HEK293 (cell line): ENCODE results near the gene MMAB.

ENCODE experiments used
- CTCF ChIA-PET: fragments of 350-600 bp; formaldehyde crosslinking; extraction: SDS; loops from one replicate; lab custom pipeline; 2021; ENCODE audit warnings: antibody characterized with exemption; lab: Yijun Ruan, JAX
- POLR2A ChIA-PET: fragments of 300-600 bp; formaldehyde crosslinking; extraction: SDS; loops from one replicate; lab custom pipeline; 2020; ENCODE audit warnings: antibody characterized with exemption, inconsistent platforms; lab: Yijun Ruan, JAX
- H3K27ac ChIP-seq: fragments of 200-500 bp; sonication (Bioruptor generic); 2 replicates; pipeline ENCODE4 v1.5.1; 2014; ENCODE audit warnings: low read depth, low read length, control low read depth, inconsistent platforms; ENCODE audit errors: extremely low read depth
- H3K36me3 ChIP-seq, 2 experiments: fragments of 200-500 bp in 1 of 2; sonication (Bioruptor generic) in 1 of 2; 1 replicate in 1 of 2; 2 replicates in 1 of 2; pipeline ENCODE4 v1.5.1; 2014 to 2017; ENCODE audit warnings: inconsistent platforms in 2 of 2, low read length in 2 of 2; ENCODE audit not compliant: control insufficient read depth in 2 of 2, insufficient read depth in 1 of 2
- H3K4me1 ChIP-seq: fragments of 200-500 bp; sonication (Bioruptor generic); 2 replicates; pipeline ENCODE4 v1.5.1; 2014; ENCODE audit warnings: mild to moderate bottlenecking, low read length, inconsistent platforms; ENCODE audit not compliant: control insufficient read depth, insufficient read depth
- H3K4me3 ChIP-seq: 2 replicates; pipeline ENCODE4 v1.5.1; 2011; ENCODE audit warnings: low read depth, mild to moderate bottlenecking, control low read depth, low read length, moderate library complexity
- H3K9me3 ChIP-seq: fragments of 200-500 bp; sonication (Bioruptor generic); 2 replicates; pipeline ENCODE4 v1.5.1; 2014; ENCODE audit warnings: low read depth, low read length, inconsistent platforms; ENCODE audit not compliant: control insufficient read depth, insufficient read depth
- GLIS2 ChIP-seq: fragments of 450-650 bp; formaldehyde crosslinking; IDR thresholded peaks from 2 replicates; pipeline ENCODE4 v1.5.1; 2016; ENCODE audit warnings: missing biosample characterization, missing genetic modification characterization
- KLF16 ChIP-seq: fragments of 450-650 bp; formaldehyde crosslinking; IDR thresholded peaks from 2 replicates; pipeline ENCODE4 v1.5.1; 2017; ENCODE audit warnings: missing biosample characterization, missing genetic modification characterization
- MZF1 ChIP-seq: fragments of 450-650 bp; formaldehyde crosslinking; IDR thresholded peaks from 2 replicates; pipeline ENCODE4 v1.5.1; 2017; ENCODE audit warnings: missing biosample characterization, missing genetic modification characterization, borderline replicate concordance
- OSR2 ChIP-seq: fragments of 450-650 bp; formaldehyde crosslinking; IDR thresholded peaks from 2 replicates; pipeline ENCODE4 v1.5.1; 2016; ENCODE audit warnings: missing biosample characterization, missing genetic modification characterization
- YY1 ChIP-seq: fragments of 450-650 bp; formaldehyde crosslinking; IDR thresholded peaks from 2 replicates; pipeline ENCODE4 v1.5.1; 2018; ENCODE audit warnings: missing biosample characterization, missing genetic modification characterization
- YY2 ChIP-seq: fragments of 450-650 bp; formaldehyde crosslinking; IDR thresholded peaks from 2 replicates; pipeline ENCODE4 v1.5.1; 2016; ENCODE audit warnings: missing biosample characterization, missing genetic modification characterization
- ZFP3 ChIP-seq: fragments of 450-650 bp; formaldehyde crosslinking; IDR thresholded peaks from 2 replicates; pipeline ENCODE4 v1.5.1; 2016; ENCODE audit warnings: low read depth, missing biosample characterization, missing genetic modification characterization
- ZNF133 ChIP-seq: fragments of 450-650 bp; formaldehyde crosslinking; IDR thresholded peaks from 2 replicates; pipeline ENCODE4 v1.5.1; 2016; ENCODE audit warnings: missing biosample characterization, missing genetic modification characterization
- ZNF530 ChIP-seq: fragments of 450-650 bp; formaldehyde crosslinking; IDR thresholded peaks from 2 replicates; pipeline ENCODE4 v1.5.1; 2016; ENCODE audit warnings: low read depth, missing biosample characterization, missing genetic modification characterization
- ZNF549 ChIP-seq: fragments of 450-650 bp; IDR thresholded peaks from 2 replicates; pipeline ENCODE4 v1.5.1; 2018; ENCODE audit warnings: missing biosample characterization, missing genetic modification characterization, mild to moderate bottlenecking, inconsistent platforms, moderate library complexity
- TF ChIP-seq, protein P1 (sequence below): fragments of 450-650 bp; formaldehyde crosslinking; IDR thresholded peaks from 2 replicates; pipeline ENCODE4 v1.5.0; 2017; ENCODE audit warnings: missing biosample characterization, missing genetic modification characterization, borderline replicate concordance
- TF ChIP-seq, protein P2 (sequence below): fragments of 450-650 bp; formaldehyde crosslinking; IDR thresholded peaks from 2 replicates; pipeline ENCODE4 v1.5.1; 2017; ENCODE audit warnings: missing biosample characterization, missing genetic modification characterization
- TF ChIP-seq, protein P3 (sequence below): fragments of 450-650 bp; formaldehyde crosslinking; IDR thresholded peaks from 2 replicates; pipeline ENCODE4 v1.5.1; 2017; ENCODE audit warnings: missing biosample characterization, missing genetic modification characterization
- TF ChIP-seq, protein P4 (sequence below): fragments of 450-650 bp; formaldehyde crosslinking; IDR thresholded peaks from 2 replicates; pipeline ENCODE4 v1.5.1; 2016; ENCODE audit warnings: missing biosample characterization, missing genetic modification characterization
- TF ChIP-seq, protein P5 (sequence below): fragments of 450-650 bp; formaldehyde crosslinking; IDR thresholded peaks from 2 replicates; pipeline ENCODE4 v1.5.1; 2016; ENCODE audit warnings: missing biosample characterization, missing genetic modification characterization, low read depth

MMAB gene

DNA sequence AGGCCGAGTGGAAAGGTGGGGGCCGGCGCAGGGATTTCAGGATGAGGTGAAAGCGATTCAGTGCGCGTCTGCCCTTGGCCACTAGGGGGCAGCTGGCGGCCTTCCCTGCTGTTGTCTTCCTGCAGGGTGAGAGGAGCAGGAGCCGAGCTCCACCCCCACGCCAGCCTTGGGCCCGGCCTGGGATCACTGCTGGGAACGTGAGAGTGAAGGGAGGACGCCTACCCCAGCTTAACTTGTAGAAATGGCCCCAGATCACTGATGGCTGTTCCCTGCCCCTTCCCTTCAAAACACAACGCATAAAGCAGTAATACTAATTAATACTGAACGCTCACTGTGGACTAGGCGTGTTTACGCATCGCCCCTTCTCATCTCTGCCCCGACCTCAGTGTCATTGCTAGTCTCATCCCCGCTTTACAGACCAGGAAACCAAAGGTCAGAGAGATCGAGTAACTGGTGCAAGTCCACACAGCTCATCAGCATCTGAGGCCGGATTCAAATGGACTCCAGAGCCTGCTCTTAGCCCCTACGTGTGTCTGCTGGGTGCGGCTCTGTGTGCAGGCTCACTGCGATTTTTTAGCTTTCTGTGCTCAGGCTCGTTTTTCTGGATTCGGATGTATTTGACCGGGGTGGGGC lies 24.6 kb upstream of the MMAB start (continued):
- no peak for TF ChIP-seq OSR2 (tag by site-specific recombination)
- no peak for TF ChIP-seq MZF1
- no peak for TF ChIP-seq ZNF549 (tag by site-specific recombination)
- TF ChIP-seq, all 188 proteins: peak for 20

DNA sequence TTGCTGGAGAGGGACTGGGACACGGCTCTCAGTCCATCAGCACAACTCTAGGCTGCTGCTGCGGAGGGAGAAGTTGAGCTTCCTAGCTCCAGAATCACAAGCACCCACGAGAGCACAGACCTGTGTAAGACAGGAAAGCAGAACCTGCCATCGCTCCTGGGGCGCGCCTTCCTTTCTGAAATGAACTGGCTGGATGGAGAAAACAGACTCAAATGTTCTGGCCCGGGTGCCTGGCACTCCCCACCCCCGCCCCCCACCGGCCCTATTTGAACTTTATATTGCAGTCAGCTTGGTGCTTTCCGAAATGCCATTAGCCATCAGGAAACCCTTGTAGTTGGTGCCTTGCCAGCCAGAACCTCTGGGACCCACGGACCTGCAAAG lies 24.1 kb upstream of the MMAB start:
- CTCF ChIA-PET = interaction anchor here (0.5 to 6.1 kb wide), 42 partner anchors 9 to 495 kb away, joined by 3 to 83 read pairs (median 5); partner anchors contain the start of genes MMAB and MVK
- no peak overlapping the region for H3K27ac ChIP-seq
- no peak overlapping the region for H3K4me3 ChIP-seq
- POLR2A ChIA-PET = interaction anchor here (0.9 to 1.4 kb wide), 3 partner anchors 11 to 178 kb away, joined by 3 to 5 read pairs (median 4); no protein-coding TSS in a partner anchor
- TF ChIP-seq, protein P1, sequence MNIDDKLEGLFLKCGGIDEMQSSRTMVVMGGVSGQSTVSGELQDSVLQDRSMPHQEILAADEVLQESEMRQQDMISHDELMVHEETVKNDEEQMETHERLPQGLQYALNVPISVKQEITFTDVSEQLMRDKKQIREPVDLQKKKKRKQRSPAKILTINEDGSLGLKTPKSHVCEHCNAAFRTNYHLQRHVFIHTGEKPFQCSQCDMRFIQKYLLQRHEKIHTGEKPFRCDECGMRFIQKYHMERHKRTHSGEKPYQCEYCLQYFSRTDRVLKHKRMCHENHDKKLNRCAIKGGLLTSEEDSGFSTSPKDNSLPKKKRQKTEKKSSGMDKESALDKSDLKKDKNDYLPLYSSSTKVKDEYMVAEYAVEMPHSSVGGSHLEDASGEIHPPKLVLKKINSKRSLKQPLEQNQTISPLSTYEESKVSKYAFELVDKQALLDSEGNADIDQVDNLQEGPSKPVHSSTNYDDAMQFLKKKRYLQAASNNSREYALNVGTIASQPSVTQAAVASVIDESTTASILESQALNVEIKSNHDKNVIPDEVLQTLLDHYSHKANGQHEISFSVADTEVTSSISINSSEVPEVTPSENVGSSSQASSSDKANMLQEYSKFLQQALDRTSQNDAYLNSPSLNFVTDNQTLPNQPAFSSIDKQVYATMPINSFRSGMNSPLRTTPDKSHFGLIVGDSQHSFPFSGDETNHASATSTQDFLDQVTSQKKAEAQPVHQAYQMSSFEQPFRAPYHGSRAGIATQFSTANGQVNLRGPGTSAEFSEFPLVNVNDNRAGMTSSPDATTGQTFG (tag by site-specific recombination) = no peak
- no peak for TF ChIP-seq ZNF530 (tag by site-specific recombination)
- TF ChIP-seq, protein P2, sequence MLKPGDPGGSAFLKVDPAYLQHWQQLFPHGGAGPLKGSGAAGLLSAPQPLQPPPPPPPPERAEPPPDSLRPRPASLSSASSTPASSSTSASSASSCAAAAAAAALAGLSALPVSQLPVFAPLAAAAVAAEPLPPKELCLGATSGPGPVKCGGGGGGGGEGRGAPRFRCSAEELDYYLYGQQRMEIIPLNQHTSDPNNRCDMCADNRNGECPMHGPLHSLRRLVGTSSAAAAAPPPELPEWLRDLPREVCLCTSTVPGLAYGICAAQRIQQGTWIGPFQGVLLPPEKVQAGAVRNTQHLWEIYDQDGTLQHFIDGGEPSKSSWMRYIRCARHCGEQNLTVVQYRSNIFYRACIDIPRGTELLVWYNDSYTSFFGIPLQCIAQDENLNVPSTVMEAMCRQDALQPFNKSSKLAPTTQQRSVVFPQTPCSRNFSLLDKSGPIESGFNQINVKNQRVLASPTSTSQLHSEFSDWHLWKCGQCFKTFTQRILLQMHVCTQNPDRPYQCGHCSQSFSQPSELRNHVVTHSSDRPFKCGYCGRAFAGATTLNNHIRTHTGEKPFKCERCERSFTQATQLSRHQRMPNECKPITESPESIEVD (tag by site-specific recombination) = no peak
- TF ChIP-seq KLF16 (tag by site-specific recombination) = no peak
- TF ChIP-seq ZNF133 (tag by site-specific recombination) = no peak
- TF ChIP-seq YY2 (tag by site-specific recombination) = no peak
- TF ChIP-seq, protein P3, sequence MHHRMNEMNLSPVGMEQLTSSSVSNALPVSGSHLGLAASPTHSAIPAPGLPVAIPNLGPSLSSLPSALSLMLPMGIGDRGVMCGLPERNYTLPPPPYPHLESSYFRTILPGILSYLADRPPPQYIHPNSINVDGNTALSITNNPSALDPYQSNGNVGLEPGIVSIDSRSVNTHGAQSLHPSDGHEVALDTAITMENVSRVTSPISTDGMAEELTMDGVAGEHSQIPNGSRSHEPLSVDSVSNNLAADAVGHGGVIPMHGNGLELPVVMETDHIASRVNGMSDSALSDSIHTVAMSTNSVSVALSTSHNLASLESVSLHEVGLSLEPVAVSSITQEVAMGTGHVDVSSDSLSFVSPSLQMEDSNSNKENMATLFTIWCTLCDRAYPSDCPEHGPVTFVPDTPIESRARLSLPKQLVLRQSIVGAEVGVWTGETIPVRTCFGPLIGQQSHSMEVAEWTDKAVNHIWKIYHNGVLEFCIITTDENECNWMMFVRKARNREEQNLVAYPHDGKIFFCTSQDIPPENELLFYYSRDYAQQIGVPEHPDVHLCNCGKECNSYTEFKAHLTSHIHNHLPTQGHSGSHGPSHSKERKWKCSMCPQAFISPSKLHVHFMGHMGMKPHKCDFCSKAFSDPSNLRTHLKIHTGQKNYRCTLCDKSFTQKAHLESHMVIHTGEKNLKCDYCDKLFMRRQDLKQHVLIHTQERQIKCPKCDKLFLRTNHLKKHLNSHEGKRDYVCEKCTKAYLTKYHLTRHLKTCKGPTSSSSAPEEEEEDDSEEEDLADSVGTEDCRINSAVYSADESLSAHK (tag by site-specific recombination) = no peak
- TF ChIP-seq, protein P4, sequence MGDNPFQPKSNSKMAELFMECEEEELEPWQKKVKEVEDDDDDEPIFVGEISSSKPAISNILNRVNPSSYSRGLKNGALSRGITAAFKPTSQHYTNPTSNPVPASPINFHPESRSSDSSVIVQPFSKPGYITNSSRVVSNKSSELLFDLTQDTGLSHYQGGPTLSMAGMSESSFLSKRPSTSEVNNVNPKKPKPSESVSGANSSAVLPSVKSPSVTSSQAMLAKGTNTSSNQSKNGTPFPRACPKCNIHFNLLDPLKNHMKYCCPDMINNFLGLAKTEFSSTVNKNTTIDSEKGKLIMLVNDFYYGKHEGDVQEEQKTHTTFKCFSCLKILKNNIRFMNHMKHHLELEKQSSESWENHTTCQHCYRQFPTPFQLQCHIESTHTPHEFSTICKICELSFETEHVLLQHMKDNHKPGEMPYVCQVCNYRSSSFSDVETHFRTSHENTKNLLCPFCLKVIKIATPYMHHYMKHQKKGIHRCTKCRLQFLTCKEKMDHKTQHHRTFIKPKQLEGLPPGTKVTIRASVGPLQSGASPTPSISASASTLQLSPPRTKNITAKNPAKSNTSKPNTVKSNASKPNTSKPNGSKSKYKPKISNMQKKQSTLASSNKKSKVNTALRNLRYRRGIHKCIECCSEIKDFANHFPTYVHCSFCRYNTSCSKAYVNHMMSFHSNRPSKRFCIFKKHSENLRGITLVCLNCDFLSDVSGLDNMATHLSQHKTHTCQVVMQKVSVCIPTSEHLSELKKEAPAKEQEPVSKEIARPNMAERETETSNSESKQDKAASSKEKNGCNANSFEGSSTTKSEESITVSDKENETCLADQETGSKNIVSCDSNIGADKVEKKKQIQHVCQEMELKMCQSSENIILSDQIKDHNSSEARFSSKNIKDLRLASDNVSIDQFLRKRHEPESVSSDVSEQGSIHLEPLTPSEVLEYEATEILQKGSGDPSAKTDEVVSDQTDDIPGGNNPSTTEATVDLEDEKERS (tag by site-specific recombination) = no peak
- TF ChIP-seq GLIS2 (tag by site-specific recombination) = no peak
- no peak for TF ChIP-seq YY1
- no peak for TF ChIP-seq ZFP3 (tag by site-specific recombination)
- TF ChIP-seq, protein P5, sequence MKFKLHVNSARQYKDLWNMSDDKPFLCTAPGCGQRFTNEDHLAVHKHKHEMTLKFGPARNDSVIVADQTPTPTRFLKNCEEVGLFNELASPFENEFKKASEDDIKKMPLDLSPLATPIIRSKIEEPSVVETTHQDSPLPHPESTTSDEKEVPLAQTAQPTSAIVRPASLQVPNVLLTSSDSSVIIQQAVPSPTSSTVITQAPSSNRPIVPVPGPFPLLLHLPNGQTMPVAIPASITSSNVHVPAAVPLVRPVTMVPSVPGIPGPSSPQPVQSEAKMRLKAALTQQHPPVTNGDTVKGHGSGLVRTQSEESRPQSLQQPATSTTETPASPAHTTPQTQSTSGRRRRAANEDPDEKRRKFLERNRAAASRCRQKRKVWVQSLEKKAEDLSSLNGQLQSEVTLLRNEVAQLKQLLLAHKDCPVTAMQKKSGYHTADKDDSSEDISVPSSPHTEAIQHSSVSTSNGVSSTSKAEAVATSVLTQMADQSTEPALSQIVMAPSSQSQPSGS (tag by site-specific recombination) = no peak
- peaks cover 0 to under 1% of the 10 kb centered on the region in 2 experiments; a peak in 2 of 3 replicates for H3K36me3 ChIP-seq
- H3K4me1 ChIP-seq = no peaks in the 10 kb centered on the region
- no peaks in the 10 kb centered on the region for H3K9me3 ChIP-seq
